ENCODE results near the gene CNTN2.

CNTN2 gene

DNA sequence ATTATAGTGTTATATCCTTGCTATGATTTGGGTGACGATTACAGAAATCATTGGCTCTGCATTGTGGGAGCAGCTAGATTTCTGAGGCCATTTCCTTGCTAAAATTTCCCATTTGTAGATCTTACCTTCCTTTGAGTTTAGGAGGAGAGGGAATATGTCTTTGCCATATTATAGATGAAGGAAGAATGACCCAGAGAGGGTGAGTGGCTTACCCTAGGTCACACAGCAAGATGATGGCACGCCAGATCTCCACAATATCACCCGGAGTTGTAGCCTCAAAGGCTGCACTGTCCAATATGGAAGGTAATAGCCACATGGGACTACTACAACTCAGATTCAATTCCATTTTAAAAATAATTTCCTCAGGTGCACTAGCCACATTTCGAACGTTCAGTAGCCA lies 10.3 kb downstream of the CNTN2 start:
- Mint-ChIP-seq H3K4me1 (no peaks in the 10 kb centered on the region), H3K9me3 (no peaks in the 10 kb centered on the region), H3K27ac (no peak overlapping the region), H3K36me3 (no peaks in the 10 kb centered on the region), H3K4me3 (no peak overlapping the region), H3K27me3 (peaks cover 7 to 25% of the 10 kb centered on the region in 2 donors)
- no peak for DNase-seq
- ATAC-seq (replicated peaks) = no peak

DNA sequence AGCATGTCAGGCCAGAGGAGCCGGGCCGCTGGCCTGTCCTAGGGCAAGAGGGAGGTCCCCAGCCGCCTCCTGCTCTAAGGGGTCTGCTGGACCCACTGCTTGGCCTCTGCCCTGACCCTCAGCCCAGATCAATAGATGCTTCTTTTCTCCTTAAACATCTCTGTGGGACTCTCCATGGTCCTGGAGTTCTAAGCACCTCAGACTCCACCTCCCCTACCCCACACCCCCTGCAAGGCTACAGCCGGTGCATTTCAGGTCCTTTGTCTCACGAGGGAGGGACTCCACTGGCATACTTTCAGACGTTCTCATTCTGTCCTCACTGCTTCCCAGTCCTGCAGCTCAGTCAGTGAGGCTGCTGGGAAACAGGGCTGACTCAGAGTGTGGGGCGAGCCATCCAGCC lies 11.0 kb downstream of the CNTN2 start:
- Mint-ChIP-seq H3K4me3 (no peak overlapping the region), H3K4me1 (no peaks in the 10 kb centered on the region), H3K36me3 (no peaks in the 10 kb centered on the region), H3K27ac (no peak overlapping the region), H3K27me3 (peaks cover 7 to 22% of the 10 kb centered on the region in 2 donors), H3K9me3 (no peaks in the 10 kb centered on the region)
- no peak for DNase-seq
- no peak for ATAC-seq (replicated peaks)

DNA sequence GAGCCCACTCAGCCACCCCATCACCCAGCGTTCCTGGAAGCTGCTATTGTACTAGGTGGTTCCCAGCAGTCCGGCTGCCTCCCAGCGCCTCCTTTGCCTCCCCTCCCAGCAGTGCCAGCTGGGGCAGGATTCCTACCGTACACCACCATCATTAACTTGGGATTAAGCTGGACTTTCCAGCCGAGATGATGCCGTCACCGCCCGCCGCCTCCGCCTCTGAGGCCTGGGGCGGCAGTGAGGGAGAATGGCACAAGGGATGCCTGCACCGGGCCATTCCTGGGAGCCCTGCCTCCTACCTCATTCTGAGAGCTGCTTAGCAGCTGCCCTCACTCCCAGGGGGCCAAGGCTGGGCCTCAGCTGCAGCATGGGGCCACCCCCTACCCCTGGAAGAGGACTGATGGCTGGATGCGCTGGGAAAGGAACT lies 13.2 kb downstream of the CNTN2 start:
- no peak for ATAC-seq (replicated peaks)
- Mint-ChIP-seq H3K4me1 (no peaks in the 10 kb centered on the region), H3K4me3 (no peak overlapping the region), H3K36me3 (no peaks in the 10 kb centered on the region), H3K27ac (no peak overlapping the region), H3K9me3 (no peaks in the 10 kb centered on the region), H3K27me3 (peaks cover 7 to 22% of the 10 kb centered on the region in 2 donors)
- DNase-seq = no peak

DNA sequence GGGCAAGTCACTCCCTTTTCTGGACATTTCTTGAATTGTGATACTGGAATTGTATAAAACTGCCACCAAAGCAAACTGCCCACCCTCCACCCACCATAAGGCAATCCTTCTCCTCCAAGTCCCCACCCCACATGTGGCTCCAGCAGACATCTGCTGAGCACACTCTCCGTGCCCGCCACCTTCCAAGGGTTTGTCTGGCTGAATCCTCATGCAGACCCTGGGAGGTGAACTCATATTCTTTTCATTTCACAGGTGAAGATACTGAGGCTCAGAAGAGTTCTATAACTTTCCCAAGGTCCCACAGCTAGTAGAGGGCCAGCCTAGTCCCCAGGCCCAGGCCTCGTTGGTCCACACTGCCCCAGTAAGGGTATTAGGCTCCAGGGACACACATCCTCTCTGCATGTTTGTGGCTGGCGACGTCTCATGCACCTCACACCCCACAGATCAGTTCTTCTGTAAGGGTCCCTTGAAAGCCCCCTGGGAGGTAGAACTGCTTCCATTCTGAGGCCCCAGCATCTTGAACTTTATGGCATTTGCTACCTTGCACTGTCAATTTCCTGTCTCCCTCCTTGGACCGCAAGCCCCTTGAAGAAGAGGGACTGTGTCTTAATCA lies 14.1 kb downstream of the CNTN2 start:
- H3K27ac Mint-ChIP-seq = no peak overlapping the region
- peaks cover 7 to 22% of the 10 kb centered on the region in 2 donors for H3K27me3 Mint-ChIP-seq
- H3K4me3 Mint-ChIP-seq = no peak overlapping the region
- H3K36me3 Mint-ChIP-seq = no peaks in the 10 kb centered on the region
- ATAC-seq (replicated peaks) (no peak), DNase-seq (no peak)
- H3K9me3 Mint-ChIP-seq = no peaks in the 10 kb centered on the region
- peaks cover 0 to 6% of the 10 kb centered on the region in 2 donors for H3K4me1 Mint-ChIP-seq

DNA sequence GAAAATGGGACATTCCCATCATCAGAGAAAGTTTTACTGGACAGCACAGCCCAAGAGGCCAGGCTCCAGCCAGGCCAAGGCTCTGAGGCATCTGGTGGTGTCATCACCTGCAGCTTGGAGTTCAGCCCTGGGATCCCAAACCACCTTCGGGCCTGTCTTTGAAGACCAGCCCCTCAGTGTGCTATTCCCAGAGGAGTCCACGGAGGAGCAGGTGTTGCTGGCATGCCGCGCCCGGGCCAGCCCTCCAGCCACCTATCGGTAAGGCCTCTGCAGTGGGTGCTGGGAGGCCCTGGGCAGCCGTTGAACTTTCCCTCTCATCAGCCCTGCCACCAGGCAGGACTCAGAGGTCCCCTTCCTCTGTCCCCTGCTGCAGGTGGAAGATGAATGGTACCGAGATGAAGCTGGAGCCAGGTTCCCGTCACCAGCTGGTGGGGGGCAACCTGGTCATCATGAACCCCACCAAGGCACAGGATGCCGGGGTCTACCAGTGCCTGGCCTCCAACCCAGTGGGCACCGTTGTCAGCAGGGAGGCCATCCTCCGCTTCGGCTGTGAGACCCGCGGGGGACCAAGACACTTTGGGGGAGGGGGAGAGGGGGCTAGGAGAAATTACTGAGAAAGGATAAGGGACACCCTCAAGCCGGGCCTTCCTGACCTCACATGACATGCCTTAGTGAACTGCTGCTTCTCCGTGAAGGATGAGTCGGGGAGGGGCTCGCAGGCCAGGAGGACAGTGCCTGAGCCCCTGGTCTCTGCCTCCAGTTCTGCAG lies 15.0 kb downstream of the CNTN2 start:
- peaks cover 7 to 21% of the 10 kb centered on the region in 2 donors for H3K27me3 Mint-ChIP-seq
- no peak for ATAC-seq (replicated peaks)

DNA sequence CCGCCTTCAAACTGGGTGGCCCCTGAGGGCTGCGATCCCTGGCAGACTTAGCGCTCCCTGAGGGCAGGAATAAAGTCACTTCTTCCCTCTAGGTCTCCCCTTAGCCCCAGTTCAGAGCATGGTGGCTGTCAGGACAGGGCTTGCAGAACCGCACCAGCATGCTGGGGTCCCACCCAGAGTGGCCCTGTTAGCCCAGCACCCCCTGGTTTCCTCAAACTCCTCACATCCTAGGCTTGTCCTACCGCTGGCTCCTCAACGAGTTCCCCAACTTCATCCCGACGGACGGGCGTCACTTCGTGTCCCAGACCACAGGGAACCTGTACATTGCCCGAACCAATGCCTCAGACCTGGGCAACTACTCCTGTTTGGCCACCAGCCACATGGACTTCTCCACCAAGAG lies 15.8 kb downstream of the CNTN2 start:
- no peaks in the 10 kb centered on the region for H3K36me3 Mint-ChIP-seq
- H3K27ac Mint-ChIP-seq = no peak overlapping the region
- no peak for DNase-seq
- peaks cover 7 to 13% of the 10 kb centered on the region in 2 donors for H3K27me3 Mint-ChIP-seq
- no peak for ATAC-seq (replicated peaks)
- H3K4me1 Mint-ChIP-seq = peaks cover 0 to 6% of the 10 kb centered on the region in 2 donors
- no peaks in the 10 kb centered on the region for H3K9me3 Mint-ChIP-seq
- no peak overlapping the region for H3K4me3 Mint-ChIP-seq

More for the DNA sequence above, 15.0 kb downstream of the CNTN2 start:
- no peak for DNase-seq
- no peaks in the 10 kb centered on the region for H3K36me3 Mint-ChIP-seq
- H3K9me3 Mint-ChIP-seq = no peaks in the 10 kb centered on the region
- no peak overlapping the region for H3K4me3 Mint-ChIP-seq
- H3K27ac Mint-ChIP-seq = no peak overlapping the region
- peaks cover 0 to 6% of the 10 kb centered on the region in 2 donors for H3K4me1 Mint-ChIP-seq

DNA sequence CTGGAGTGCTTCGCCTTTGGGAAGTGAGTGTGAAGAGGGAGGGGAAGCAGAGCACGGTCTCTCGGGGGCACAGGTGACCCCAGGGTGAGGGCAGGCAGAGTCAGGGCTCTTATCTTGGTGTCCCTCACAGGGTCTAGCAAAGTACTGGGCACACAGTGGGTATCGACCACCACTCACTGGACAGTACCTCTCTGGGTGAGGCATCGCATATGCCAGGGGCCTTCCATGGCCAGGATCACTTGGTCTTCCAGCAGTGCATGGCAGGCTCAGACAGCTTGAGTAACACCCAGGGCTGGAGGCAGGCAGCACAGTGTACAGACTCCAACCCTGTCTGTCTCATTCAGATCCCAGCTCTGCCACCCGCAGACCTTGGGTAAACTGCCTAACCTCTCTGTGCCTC lies 16.6 kb downstream of the CNTN2 start:
- Mint-ChIP-seq H3K9me3 (no peaks in the 10 kb centered on the region), H3K27me3 (peaks cover 5 to 7% of the 10 kb centered on the region in 2 donors), H3K27ac (no peak overlapping the region), H3K4me1 (peaks cover 0 to 6% of the 10 kb centered on the region in 2 donors), H3K4me3 (no peak overlapping the region), H3K36me3 (no peaks in the 10 kb centered on the region)
- no peak for DNase-seq
- no peak for ATAC-seq (replicated peaks)

DNA sequence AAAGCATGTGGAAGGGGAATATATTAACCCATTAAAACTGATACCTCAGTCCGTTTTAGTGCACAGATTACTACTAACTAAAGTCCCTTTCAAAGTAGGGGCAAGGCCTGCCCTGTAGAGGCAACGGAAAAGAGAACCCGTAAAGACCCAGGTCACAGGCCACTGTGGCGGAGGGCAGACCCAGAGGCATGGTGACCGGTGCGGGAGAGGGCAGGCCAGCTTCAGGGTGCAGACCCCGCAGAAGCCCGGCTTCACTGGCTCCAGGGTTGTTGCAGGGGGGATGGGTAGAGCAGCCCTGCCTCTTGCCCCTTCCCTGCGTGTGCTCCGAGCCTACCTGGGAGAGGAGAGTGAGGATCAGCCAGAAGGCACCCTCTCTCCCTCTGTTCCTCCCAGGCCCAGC lies 17.7 kb downstream of the CNTN2 start:
- Mint-ChIP-seq H3K9me3 (no peaks in the 10 kb centered on the region), H3K27me3 (no peaks in the 10 kb centered on the region), H3K4me3 (no peak overlapping the region), H3K4me1 (peaks cover 0 to 6% of the 10 kb centered on the region in 2 donors), H3K36me3 (no peaks in the 10 kb centered on the region), H3K27ac (no peak overlapping the region)
- ATAC-seq (replicated peaks) (no peak), DNase-seq (no peak)

DNA sequence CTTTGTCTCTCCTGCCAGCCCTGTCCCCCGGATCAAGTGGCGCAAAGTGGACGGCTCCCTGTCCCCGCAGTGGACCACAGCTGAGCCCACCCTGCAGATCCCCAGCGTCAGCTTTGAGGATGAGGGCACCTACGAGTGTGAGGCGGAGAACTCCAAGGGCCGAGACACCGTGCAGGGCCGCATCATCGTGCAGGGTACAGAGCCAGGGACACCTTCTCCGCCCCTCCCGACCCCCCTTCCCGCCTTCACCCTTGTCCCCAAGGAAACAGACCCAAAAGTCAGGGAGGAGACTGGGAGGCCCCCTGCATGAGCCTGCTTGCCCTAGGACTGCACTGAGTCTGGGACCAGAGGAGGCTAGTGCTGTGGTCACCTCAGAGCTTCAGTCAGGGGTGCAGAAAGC lies 18.2 kb downstream of the CNTN2 start:
- Mint-ChIP-seq H3K27me3 (no peaks in the 10 kb centered on the region), H3K4me3 (no peak overlapping the region), H3K36me3 (no peaks in the 10 kb centered on the region), H3K9me3 (no peaks in the 10 kb centered on the region), H3K4me1 (peaks cover 0 to 6% of the 10 kb centered on the region in 2 donors), H3K27ac (no peak overlapping the region)
- no peak for ATAC-seq (replicated peaks)
- DNase-seq = no peak

DNA sequence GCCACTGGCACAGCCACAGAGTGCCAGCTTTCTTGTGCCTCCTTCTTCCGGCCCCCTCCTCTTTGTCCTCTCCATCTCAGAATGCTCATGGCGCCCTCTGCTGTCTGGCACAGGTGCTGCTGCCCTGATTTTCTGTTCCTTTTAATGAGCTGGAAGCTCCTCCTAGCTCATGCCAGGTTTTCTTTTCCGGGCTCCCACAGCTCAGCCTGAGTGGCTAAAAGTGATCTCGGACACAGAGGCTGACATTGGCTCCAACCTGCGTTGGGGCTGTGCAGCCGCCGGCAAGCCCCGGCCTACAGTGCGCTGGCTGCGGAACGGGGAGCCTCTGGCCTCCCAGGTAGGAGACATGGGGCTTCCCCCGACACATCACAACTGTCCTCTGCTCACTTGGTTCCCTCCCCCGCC lies 18.7 kb downstream of the CNTN2 start:
- peak; percentile 76 to 78 for ATAC-seq (replicated peaks)

DNA sequence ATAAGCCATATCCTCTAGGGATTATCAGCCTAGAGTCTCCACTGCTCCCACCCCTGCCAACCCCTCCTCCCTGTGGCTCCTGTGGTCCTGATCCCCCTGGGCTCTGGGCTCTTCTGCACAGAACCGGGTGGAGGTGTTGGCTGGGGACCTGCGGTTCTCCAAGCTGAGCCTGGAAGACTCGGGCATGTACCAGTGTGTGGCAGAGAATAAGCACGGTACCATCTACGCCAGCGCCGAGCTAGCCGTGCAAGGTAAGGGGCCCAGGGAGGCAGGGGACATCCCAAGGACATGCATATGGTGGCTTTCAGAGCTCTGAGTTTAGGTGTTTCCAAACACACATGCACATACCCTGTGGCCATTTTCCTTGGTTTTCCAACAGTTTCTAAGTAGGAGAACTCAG lies 19.3 kb downstream of the CNTN2 start:
- Mint-ChIP-seq H3K9me3 (no peaks in the 10 kb centered on the region), H3K27me3 (no peaks in the 10 kb centered on the region), H3K4me3 (no peak overlapping the region), H3K27ac (no peak overlapping the region), H3K36me3 (no peaks in the 10 kb centered on the region), H3K4me1 (peaks cover 0 to 6% of the 10 kb centered on the region in 2 donors)
- ATAC-seq (replicated peaks) (no peak), DNase-seq (no peak)

More for the DNA sequence above, 18.7 kb downstream of the CNTN2 start:
- Mint-ChIP-seq H3K4me3 (no peak overlapping the region), H3K27me3 (no peaks in the 10 kb centered on the region), H3K27ac (no peak overlapping the region), H3K4me1 (peaks cover 0 to 6% of the 10 kb centered on the region in 2 donors), H3K36me3 (no peaks in the 10 kb centered on the region), H3K9me3 (no peaks in the 10 kb centered on the region)
- DNase-seq = peak; percentile 50

DNA sequence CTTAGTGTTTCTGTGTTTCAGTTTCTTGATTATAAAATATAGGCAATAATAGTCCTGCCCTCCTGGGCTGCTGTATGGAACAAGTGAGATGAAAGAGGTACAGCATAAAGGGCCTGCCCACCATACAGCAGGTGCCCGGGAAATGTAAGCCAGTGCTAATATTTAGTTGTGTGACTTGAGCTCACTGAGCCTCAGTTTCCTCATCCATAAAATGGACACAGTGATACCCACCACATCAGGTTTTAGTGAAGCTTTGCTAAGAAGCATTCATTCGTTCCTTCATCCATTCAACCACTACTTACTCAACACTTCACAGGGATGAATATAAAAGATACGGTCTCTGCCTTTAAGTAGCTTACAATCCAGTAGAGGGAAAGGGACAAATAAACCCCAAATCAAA lies 19.9 kb downstream of the CNTN2 start:
- ATAC-seq (replicated peaks) (no peak), DNase-seq (no peak)
- Mint-ChIP-seq H3K27ac (no peak overlapping the region), H3K4me1 (peaks cover 0 to 6% of the 10 kb centered on the region in 2 donors), H3K27me3 (no peaks in the 10 kb centered on the region), H3K4me3 (no peak overlapping the region), H3K36me3 (no peaks in the 10 kb centered on the region), H3K9me3 (no peaks in the 10 kb centered on the region)

DNA sequence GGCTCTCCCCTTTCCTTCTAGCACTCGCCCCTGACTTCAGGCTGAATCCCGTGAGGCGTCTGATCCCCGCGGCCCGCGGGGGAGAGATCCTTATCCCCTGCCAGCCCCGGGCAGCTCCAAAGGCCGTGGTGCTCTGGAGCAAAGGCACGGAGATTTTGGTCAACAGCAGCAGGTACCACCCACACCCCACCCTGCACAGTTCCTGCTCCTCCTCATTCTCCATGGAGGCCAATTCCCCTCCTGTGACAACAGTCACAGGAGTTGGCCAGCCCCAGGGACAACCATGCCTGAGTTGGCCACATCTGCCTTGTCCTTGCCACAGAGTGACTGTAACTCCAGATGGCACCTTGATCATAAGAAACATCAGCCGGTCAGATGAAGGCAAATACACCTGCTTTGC lies 21.3 kb downstream of the CNTN2 start:
- H3K4me3 Mint-ChIP-seq = no peak overlapping the region
- H3K4me1 Mint-ChIP-seq = peaks cover 0 to 6% of the 10 kb centered on the region in 2 donors
- no peaks in the 10 kb centered on the region for H3K36me3 Mint-ChIP-seq
- DNase-seq (no peak), ATAC-seq (replicated peaks) (no peak)
- no peaks in the 10 kb centered on the region for H3K9me3 Mint-ChIP-seq
- H3K27me3 Mint-ChIP-seq = no peaks in the 10 kb centered on the region
- H3K27ac Mint-ChIP-seq = no peak overlapping the region

DNA sequence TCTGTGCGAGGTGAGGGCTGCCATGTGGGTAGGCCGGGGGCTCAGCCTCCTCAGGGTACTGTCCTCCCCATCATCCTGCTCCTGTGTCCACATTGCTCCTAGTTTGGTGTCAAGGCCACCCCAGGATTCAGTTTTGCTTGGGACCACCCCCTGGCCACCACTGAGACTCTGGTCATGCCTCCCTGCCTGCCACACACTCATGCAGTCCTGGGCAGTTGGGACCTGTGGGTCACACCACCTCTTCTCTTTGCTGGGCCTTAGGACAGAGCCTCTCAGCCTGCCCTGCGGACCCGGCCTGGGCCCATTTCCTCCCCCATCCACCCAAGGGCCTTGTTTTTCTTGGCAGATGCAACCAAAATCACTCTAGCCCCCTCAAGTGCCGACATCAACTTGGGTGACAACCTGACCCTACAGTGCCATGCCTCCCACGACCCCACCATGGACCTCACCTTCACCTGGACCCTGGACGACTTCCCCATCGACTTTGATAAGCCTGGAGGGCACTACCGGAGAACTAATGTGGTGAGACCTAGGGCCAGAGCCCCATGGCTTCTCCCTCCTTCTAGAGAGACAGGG lies 21.8 kb downstream of the CNTN2 start:
- H3K9me3 Mint-ChIP-seq = no peaks in the 10 kb centered on the region
- no peak overlapping the region for H3K4me3 Mint-ChIP-seq
- H3K4me1 Mint-ChIP-seq = peaks cover 0 to 6% of the 10 kb centered on the region in 2 donors
- H3K27ac Mint-ChIP-seq = no peak overlapping the region
- DNase-seq (no peak), ATAC-seq (replicated peaks) (no peak)
- H3K36me3 Mint-ChIP-seq = no peaks in the 10 kb centered on the region
- H3K27me3 Mint-ChIP-seq = no peaks in the 10 kb centered on the region

DNA sequence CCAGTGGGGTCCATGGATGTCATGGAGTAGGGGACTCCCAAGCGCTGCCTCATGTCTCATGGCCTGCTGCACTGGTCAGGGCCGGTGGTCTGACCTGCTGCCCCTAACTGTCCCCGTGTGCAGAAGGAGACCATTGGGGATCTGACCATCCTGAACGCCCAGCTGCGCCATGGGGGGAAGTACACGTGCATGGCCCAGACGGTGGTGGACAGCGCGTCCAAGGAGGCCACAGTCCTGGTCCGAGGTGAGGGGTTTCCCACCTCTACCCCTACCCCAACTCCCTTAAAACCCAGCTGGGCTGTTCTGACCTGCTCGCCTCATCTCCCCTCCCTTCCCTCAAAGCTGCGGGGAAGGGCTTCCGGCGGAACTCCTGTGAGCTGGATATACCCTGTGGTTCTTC lies 22.7 kb downstream of the CNTN2 start:
- no peak for ATAC-seq (replicated peaks)

More for the DNA sequence above, 22.7 kb downstream of the CNTN2 start:
- H3K9me3 Mint-ChIP-seq = no peaks in the 10 kb centered on the region
- H3K27ac Mint-ChIP-seq = no peak overlapping the region
- no peak for DNase-seq
- H3K4me3 Mint-ChIP-seq = no peak overlapping the region
- H3K27me3 Mint-ChIP-seq = no peaks in the 10 kb centered on the region
- peaks cover 0 to 6% of the 10 kb centered on the region in 2 donors for H3K4me1 Mint-ChIP-seq
- H3K36me3 Mint-ChIP-seq = no peaks in the 10 kb centered on the region

Data from stimulated activated naive B cell treated with anti-CD40 and anti-IgM and Interleukin-4, amounts not matched to agents 10 μg/mL and 1 μg/mL and 100 μg/mL, for 72 hours (primary cell).